H1 (cell line): ENCODE results near the gene SESN3. TPM values are rescaled to one million over a fixed set of nuclear protein-coding genes. Genes with fewer than 3 reads are reported as not detected.

Source experiments
- CTCF ChIA-PET: fragments of 300-600 bp; sonication (Branson Sonifier 250); formaldehyde crosslinking; loops from one replicate; lab custom pipeline; 2021; ENCODE audit not compliant: partially characterized antibody; lab: Charles Lee
- POLR2A ChIA-PET: fragments of 300-600 bp; sonication (Branson Sonifier 250); formaldehyde crosslinking; loops from one replicate; lab custom pipeline; 2021; ENCODE audit warnings: inconsistent platforms; ENCODE audit not compliant: partially characterized antibody; lab: Charles Lee
- DNase-seq, 2 experiments: peaks; one replicate each; pipeline versions ENCODE4 v3.0.0 to v3.0.0-alpha.2; 2010 to 2022; ENCODE audit warnings: low spot score in 2 of 2, low read depth in 1 of 2, mixed read lengths in 1 of 2
- FAIRE-seq: peaks from 2 replicates; lab custom pipeline; 2011; peaks lifted over from hg19 to GRCh38; lab: Jason Lieb, UNC
- H2AFZ ChIP-seq: 2 replicates; pipeline ENCODE4 v1.8.1; 2012; ENCODE audit warnings: low read length, inconsistent platforms
- H2AK5ac ChIP-seq: 2 replicates; pipeline ENCODE4 v1.6.1; 2013; ENCODE audit warnings: low read depth, low read length
- H2BK120ac ChIP-seq: replicated peaks from 2 replicates; pipeline ENCODE3; 2013; ENCODE audit warnings: low read depth, low read length, inconsistent platforms
- H2BK12ac ChIP-seq: 2 replicates; pipeline ENCODE4 v1.6.1; 2013; ENCODE audit warnings: low read depth, low read length
- H2BK15ac ChIP-seq: 2 replicates; pipeline ENCODE4 v1.6.1; 2013; ENCODE audit warnings: low read length
- H2BK20ac ChIP-seq: 2 replicates; pipeline ENCODE4 v1.6.1; 2013; ENCODE audit warnings: low read length
- H2BK5ac ChIP-seq: 2 replicates; pipeline ENCODE4 v1.6.1; 2013; ENCODE audit warnings: low read depth, low read length
- H3K14ac ChIP-seq: 2 replicates; pipeline ENCODE4 v1.6.1; 2013; ENCODE audit warnings: inconsistent platforms; ENCODE audit not compliant: insufficient read length
- H3K18ac ChIP-seq: 2 replicates; pipeline ENCODE4 v1.6.1; 2013; ENCODE audit warnings: low read length; ENCODE audit errors: extremely low read depth
- H3K23ac ChIP-seq: 2 replicates; pipeline ENCODE4 v1.6.1; 2013; ENCODE audit warnings: inconsistent platforms; ENCODE audit not compliant: insufficient read length
- H3K23me2 ChIP-seq: 2 replicates; pipeline ENCODE4 v1.6.1; 2013; ENCODE audit warnings: low read depth, low read length
- H3K27ac ChIP-seq: 2 replicates; pipeline ENCODE4 v1.6.1; 2011; ENCODE audit warnings: low read depth, low read length, inconsistent platforms
- H3K27me3 ChIP-seq, 4 experiments: replicated peaks in 1 of 4; 1 replicate in 1 of 4; 2 replicates in 3 of 4; pipeline versions ENCODE4 v1.6.1 to v1.8.1; 2011 to 2013; ENCODE audit warnings: low read length in 3 of 4, mild to moderate bottlenecking in 3 of 4, inconsistent platforms in 2 of 4, mixed read lengths in 2 of 4, moderate library complexity in 1 of 4; ENCODE audit not compliant: control insufficient read depth in 3 of 4, insufficient read depth in 3 of 4; ENCODE audit errors: extremely low read depth in 1 of 4
- H3K36me3 ChIP-seq, 4 experiments: 2 replicates each; pipeline versions ENCODE4 v1.6.1 to v1.8.1; 2011 to 2013; ENCODE audit warnings: mild to moderate bottlenecking in 4 of 4, low read length in 3 of 4, moderate library complexity in 2 of 4, control low read depth in 1 of 4, inconsistent platforms in 1 of 4; ENCODE audit not compliant: insufficient read depth in 4 of 4, control insufficient read depth in 2 of 4
- H3K4ac ChIP-seq: replicated peaks from 2 replicates; pipeline ENCODE3; 2013; ENCODE audit warnings: low read length, low read depth, mixed read lengths, inconsistent platforms; ENCODE audit not compliant: insufficient read length
- H3K4me1 ChIP-seq, 4 experiments: replicated peaks in 1 of 4; 1 replicate in 1 of 4; 2 replicates in 3 of 4; pipeline versions ENCODE4 v1.6.1 to v1.8.1; 2011 to 2013; ENCODE audit warnings: low read length in 3 of 4, inconsistent platforms in 2 of 4, mixed read lengths in 1 of 4; ENCODE audit not compliant: insufficient read depth in 4 of 4, control insufficient read depth in 3 of 4
- H3K4me2 ChIP-seq, 2 experiments: 2 replicates each; pipeline versions ENCODE4 v1.6.1 to v1.8.1; 2011 to 2013; ENCODE audit warnings: low read depth in 2 of 2, low read length in 2 of 2, control low read depth in 1 of 2, inconsistent platforms in 1 of 2, mild to moderate bottlenecking in 1 of 2; ENCODE audit not compliant: insufficient read depth in 1 of 2
- H3K4me3 ChIP-seq, 4 experiments: fragments of 200-600, 300-600 bp in 1 of 4; sonication (generic), shearing (Covaris generic), sonication (Bioruptor Twin) in 1 of 4; 2 replicates each; pipeline versions ENCODE4 v1.5.1 to v1.8.1; 2011 to 2016; ENCODE audit warnings: low read length in 4 of 4, low read depth in 3 of 4, control low read depth in 2 of 4, inconsistent platforms in 2 of 4, mild to moderate bottlenecking in 2 of 4, mixed read lengths in 1 of 4, moderate library complexity in 1 of 4; ENCODE audit not compliant: insufficient read depth in 2 of 4; ENCODE audit errors: extremely low read depth in 1 of 4
- H3K56ac ChIP-seq: replicated peaks from 2 replicates; pipeline ENCODE3; 2013; ENCODE audit warnings: low read depth, mild to moderate bottlenecking, mixed read lengths, low read length, inconsistent platforms; ENCODE audit not compliant: insufficient read length
- H3K79me1 ChIP-seq: 2 replicates; pipeline ENCODE4 v1.6.1; 2013; ENCODE audit warnings: low read depth, low read length, control low read depth
- H3K79me2 ChIP-seq, 2 experiments: 2 replicates each; pipeline versions ENCODE4 v1.6.1 to v1.8.1; 2012 to 2013; ENCODE audit warnings: low read length in 2 of 2, mild to moderate bottlenecking in 2 of 2, inconsistent platforms in 1 of 2; ENCODE audit not compliant: insufficient read depth in 2 of 2, control insufficient read depth in 1 of 2
- H3K9ac ChIP-seq, 4 experiments: replicated peaks in 1 of 4; 1 replicate in 1 of 4; 2 replicates in 3 of 4; pipeline versions ENCODE4 v1.6.1 to v1.8.1; 2011 to 2013; ENCODE audit warnings: low read depth in 3 of 4, low read length in 3 of 4, control low read depth in 2 of 4, mild to moderate bottlenecking in 2 of 4, moderate library complexity in 2 of 4, inconsistent platforms in 1 of 4; ENCODE audit errors: extremely low read depth in 1 of 4
- H3K9me3 ChIP-seq, 2 experiments: 2 replicates each; pipeline versions ENCODE4 v1.6.1 to v1.8.1; 2012 to 2013; ENCODE audit warnings: mild to moderate bottlenecking in 2 of 2, moderate library complexity in 2 of 2, control low read depth in 1 of 2, inconsistent platforms in 1 of 2, low read depth in 1 of 2, low read length in 1 of 2, mixed read lengths in 1 of 2; ENCODE audit not compliant: insufficient read depth in 2 of 2
- H4K20me1 ChIP-seq, 2 experiments: replicated peaks in 1 of 2; 2 replicates each; pipeline versions ENCODE3 to v1.8.1; 2011 to 2013; ENCODE audit warnings: inconsistent platforms in 2 of 2, low read length in 2 of 2, mild to moderate bottlenecking in 1 of 2; ENCODE audit not compliant: insufficient read depth in 2 of 2, control insufficient read depth in 1 of 2
- H4K5ac ChIP-seq: 2 replicates; pipeline ENCODE4 v1.6.1; 2013; ENCODE audit warnings: low read length, low read depth, mixed read lengths, inconsistent platforms; ENCODE audit not compliant: insufficient read length
- H4K8ac ChIP-seq: 2 replicates; pipeline ENCODE4 v1.8.0; 2013; ENCODE audit warnings: mild to moderate bottlenecking, moderate library complexity, low read length, inconsistent platforms; ENCODE audit not compliant: insufficient read depth; ENCODE audit errors: extremely low read depth
- H4K91ac ChIP-seq: replicated peaks from 2 replicates; pipeline ENCODE3; 2013; ENCODE audit warnings: low read length, mixed read lengths, inconsistent platforms; ENCODE audit not compliant: insufficient read length
- ATF2 ChIP-seq: IDR thresholded peaks from 2 replicates; pipeline ENCODE4 v1.6.1; 2012; ENCODE audit warnings: low read length, inconsistent platforms
- HDAC2 ChIP-seq, 2 experiments: fragments of 300-600 bp in 1 of 2; sonication (generic) in 1 of 2; IDR thresholded peaks; 2 replicates each; pipeline ENCODE4 v1.6.1; 2011 to 2012; ENCODE audit warnings: low read depth in 2 of 2, low read length in 2 of 2, mild to moderate bottlenecking in 2 of 2, moderate library complexity in 2 of 2, borderline replicate concordance in 1 of 2, inconsistent platforms in 1 of 2
- MAX ChIP-seq: IDR thresholded peaks from 2 replicates; pipeline ENCODE4 v1.6.1; 2012; ENCODE audit warnings: inconsistent platforms
- POLR2A ChIP-seq, 2 experiments: IDR thresholded peaks; 1 replicate in 1 of 2; 2 replicates in 1 of 2; pipeline ENCODE4 v1.6.1; 2011; ENCODE audit warnings: low read depth in 2 of 2, low read length in 2 of 2, mild to moderate bottlenecking in 2 of 2; ENCODE audit errors: control extremely low read depth in 1 of 2
- RNF2 ChIP-seq: fragments of 200-900, 300-1000 bp; sonication (generic); IDR thresholded peaks from 2 replicates; pipeline ENCODE4 v1.7.1; 2016; ENCODE audit warnings: borderline replicate concordance, low read depth, mild to moderate bottlenecking, antibody characterized with exemption, low read length; ENCODE audit not compliant: poor library complexity, severe bottlenecking; ENCODE audit errors: missing control alignments
- SP2 ChIP-seq: IDR thresholded peaks from 2 replicates; pipeline ENCODE4 v1.6.1; 2012; ENCODE audit warnings: mild to moderate bottlenecking, low read length, inconsistent platforms
- TCF12 ChIP-seq: IDR thresholded peaks from 2 replicates; pipeline ENCODE4 v1.6.1; 2011; ENCODE audit warnings: low read depth, mild to moderate bottlenecking, low read length
- WGBS, 2 experiments: shearing (Covaris generic) in 1 of 2; methylation state at CpG; one replicate each; pipeline versions ENCODE4 v1.1.6 to v1.1.7; 2013 to 2015; ENCODE audit warnings: low lambda C conversion rate in 2 of 2, mixed read lengths in 2 of 2, inconsistent platforms in 1 of 2, low coverage in 1 of 2, missing lambda C conversion rate in 1 of 2; ENCODE audit not compliant: insufficient replicate concordance in 2 of 2, insufficient coverage in 1 of 2, insufficient read length in 1 of 2; ENCODE audit errors: extremely low coverage in 1 of 2, missing lambda C conversion rate in 1 of 2; 5-methylcytosine and 5-hydroxymethylcytosine counted together
- polyA plus RNA-seq, 7 experiments: library from polyadenylated mRNA; depleted of rRNA in 3 of 7; stranded (reverse) in 5 of 7; unstranded in 2 of 7; fragments of >200 nt in 5 of 7; fragments of 200-250 nt in 2 of 7; gene quantifications; 1 replicate in 5 of 7; 2 replicates in 1 of 7; 4 replicates in 1 of 7; pipeline versions ENCODE4 v1.2.1 to v1.2.3, GENCODE V29; 2011 to 2013; ENCODE audit warnings: missing spikeins in 2 of 7, mixed read lengths in 2 of 7
- total RNA-seq: library from RNA; stranded (reverse); fragmentation: NEBNext Ultra II Directional; extraction: Animal tissue kit (Norgen Biotek cat#: 25700); gene quantifications from 2 replicates; pipeline ENCODE4 v1.2.1, GENCODE V29; 2021

Gene SESN3
- total and polyA plus RNA-seq, 2 of the 8 experiments (the other 6 are each of a cell fraction or from before 2014, with no cell fraction given), result 10.2 to 31.1 TPM

DNA sequence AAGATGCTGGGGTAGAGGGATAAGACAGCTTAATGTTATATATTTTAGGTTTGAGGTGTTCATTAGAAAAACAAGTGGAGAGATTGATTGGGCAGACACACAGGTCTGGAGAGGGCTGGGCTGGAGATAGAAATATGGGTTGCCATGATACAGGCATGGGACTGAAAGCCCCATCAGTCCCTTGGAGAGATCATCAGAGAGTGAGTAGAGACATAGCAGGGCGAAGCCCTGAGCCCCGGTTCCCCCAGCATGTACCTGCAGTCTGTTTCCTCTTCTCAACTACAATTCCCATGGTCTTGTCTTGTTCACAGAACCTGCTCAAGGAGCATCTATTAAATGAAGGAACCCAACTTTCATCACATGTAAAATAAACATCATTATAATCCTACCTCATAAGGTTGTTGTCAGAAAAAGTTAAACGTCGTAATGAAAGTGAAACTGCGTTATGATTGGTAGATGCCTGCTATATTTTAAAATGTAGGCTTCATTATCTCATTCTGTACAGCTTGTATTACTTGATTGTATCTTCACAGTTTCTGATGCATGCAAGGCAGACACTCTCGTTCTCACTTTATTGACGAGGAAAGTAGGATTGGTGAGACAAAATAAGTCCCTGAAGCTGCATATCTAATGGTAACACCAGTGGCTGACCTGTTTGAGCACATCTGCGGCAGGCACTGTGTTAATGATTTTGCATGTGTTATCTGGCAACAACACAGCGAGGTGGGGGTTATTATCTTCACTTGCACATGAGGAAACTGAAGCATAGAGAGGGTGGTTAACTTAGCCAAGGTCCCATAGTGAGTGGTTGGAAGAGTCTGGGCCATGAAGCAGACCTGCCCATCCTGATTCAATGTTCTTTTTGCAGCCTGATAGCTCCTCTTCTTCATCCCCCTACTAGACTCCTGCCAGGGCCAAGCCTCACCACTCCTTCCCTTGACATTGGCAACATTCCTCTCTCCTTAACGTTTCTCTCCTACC, 77.8 kb downstream of the SESN3 start:
- POLR2A ChIA-PET, result interaction anchor here (3.7 kb wide), 1 partner anchor 84 kb away, joined by 35 read pairs; the partner anchor contains the start of gene SRSF8
- no peak for FAIRE-seq
- no peak overlapping the region for H2AFZ ChIP-seq
- TF ChIP-seq SP2, result no peak
- no peak for TF ChIP-seq POLR2A (IDR thresholded peaks at IDR 0.05; ENCODE audit: control extremely low read depth in 1 of 2, low read depth in 2 of 2, low read length in 2 of 2)
- no peak for TF ChIP-seq HDAC2 (IDR thresholded peaks at IDR 0.05; ENCODE audit: borderline replicate concordance in 1 of 2, low read depth in 2 of 2, low read length in 2 of 2)
- TF ChIP-seq ATF2, result no peak
- no peak for TF ChIP-seq TCF12
- no peak for TF ChIP-seq MAX
- no peak for TF ChIP-seq RNF2

More for the DNA sequence above, 77.8 kb downstream of the SESN3 start:
- H3K79me1 ChIP-seq, result no peaks in the 10 kb centered on the region
- no peak overlapping the region for H3K18ac ChIP-seq
- peaks cover 3 to 5% (median 4%) of the 10 kb centered on the region in 4 experiments; a peak in 6 of 7 replicates for H3K4me1 ChIP-seq
- no peaks in the 10 kb centered on the region for H4K20me1 ChIP-seq
- no peak overlapping the region for H4K91ac ChIP-seq
- H3K56ac ChIP-seq, result no peak overlapping the region
- H4K8ac ChIP-seq, result no peak overlapping the region
- CTCF ChIA-PET, result interaction anchor here (0.7 to 17.5 kb wide), 74 partner anchors 9 to 1279 kb away, joined by 3 to 407 read pairs (median 5); partner anchors contain the start of genes CEP57, ENDOD1, FAM76B and SESN3
- no peak overlapping the region for H2BK120ac ChIP-seq
- peaks cover 12 to 32% (median 27%) of the 10 kb centered on the region in 4 experiments for H3K27me3 ChIP-seq
- H2AK5ac ChIP-seq, result no peak overlapping the region
- H4K5ac ChIP-seq, result no peak overlapping the region
- peaks cover 15% of the 10 kb centered on the region; the same call in 1 of the 2 replicates for H3K23me2 ChIP-seq
- H3K4me2 ChIP-seq, result no peak overlapping the region
- no peak overlapping the region for H3K23ac ChIP-seq
- H2BK15ac ChIP-seq, result no peak overlapping the region
- H3K36me3 ChIP-seq, result no peaks in the 10 kb centered on the region
- H3K79me2 ChIP-seq, result no peaks in the 10 kb centered on the region
- H3K4me3 ChIP-seq, result no peak overlapping the region
- H3K27ac ChIP-seq, result no peak overlapping the region
- no peak overlapping the region for H3K14ac ChIP-seq
- H3K9me3 ChIP-seq, result no peaks in the 10 kb centered on the region
- H2BK20ac ChIP-seq, result no peak overlapping the region
- H2BK12ac ChIP-seq, result no peak overlapping the region
- no peak overlapping the region for H3K9ac ChIP-seq
- 84% methylated on average over 10 of the region's 10 CpGs; no CpG with 5 or more reads in 1 of the 2 experiments for WGBS, 2 experiments
- no peak overlapping the region for H2BK5ac ChIP-seq
- no peak overlapping the region for H3K4ac ChIP-seq
- no peak for DNase-seq
